K562 (cell line): ENCODE results near the gene PPL. TPM values are rescaled to one million over a fixed set of nuclear protein-coding genes. Genes with fewer than 3 reads are reported as not detected.

Experiments used
- BRF1 ChIP-seq: IDR thresholded peaks from 3 replicates; pipeline ENCODE4 v1.6.1; 2011; ENCODE audit warnings: borderline replicate concordance, mild to moderate bottlenecking; ENCODE audit not compliant: insufficient read length; ENCODE audit errors: extremely low read depth
- CHD7 ChIP-seq: fragments of 200-600 bp; sonication (generic); IDR thresholded peaks from one replicate; pipeline ENCODE4 v1.6.1; 2012; ENCODE audit warnings: mild to moderate bottlenecking, low read depth, low read length, inconsistent platforms
- E2F6 ChIP-seq, 2 experiments: IDR thresholded peaks; 2 replicates each; pipeline ENCODE4 v1.6.1; 2011; ENCODE audit warnings: borderline replicate concordance in 1 of 2, control low read depth in 1 of 2, low read depth in 1 of 2, low read length in 1 of 2, mild to moderate bottlenecking in 1 of 2, mixed read lengths in 1 of 2, moderate library complexity in 1 of 2; ENCODE audit not compliant: insufficient read depth in 1 of 2, insufficient read length in 1 of 2, poor library complexity in 1 of 2, severe bottlenecking in 1 of 2; ENCODE audit errors: extremely low read depth in 1 of 2
- ELF2 ChIP-seq: fragments of 250-450 bp; sonication (Bioruptor Pico); IDR thresholded peaks from 2 replicates; pipeline ENCODE4 v1.5.0; 2021; ENCODE audit warnings: mild to moderate bottlenecking
- GATAD2B ChIP-seq: fragments of 450-650 bp; IDR thresholded peaks from 2 replicates; pipeline ENCODE4 v1.6.1; 2017; ENCODE audit warnings: mild to moderate bottlenecking, borderline replicate concordance
- JUN ChIP-seq, 2 experiments: sonication (generic) in 1 of 2; formaldehyde crosslinking in 1 of 2; IDR thresholded peaks; 2 replicates each; pipeline versions ENCODE4 v1.6.1 to v1.8.0; 2012 to 2022; ENCODE audit warnings: borderline replicate concordance in 2 of 2, mild to moderate bottlenecking in 2 of 2, improper control_type of control experiment in 1 of 2, low read depth in 1 of 2, low read length in 1 of 2, missing genetic modification reagents in 1 of 2
- MEF2A ChIP-seq: IDR thresholded peaks from 2 replicates; pipeline ENCODE4 v1.6.1; 2011; ENCODE audit warnings: low read depth, mild to moderate bottlenecking, low read length, moderate library complexity; ENCODE audit not compliant: control insufficient read depth
- POLR2H ChIP-seq: IDR thresholded peaks from 2 replicates; pipeline ENCODE4 v1.6.1; 2016; ENCODE audit warnings: missing genetic modification characterization, low read depth, mild to moderate bottlenecking, control low read depth, missing compliant biosample characterization, moderate library complexity
- SAP30 ChIP-seq: fragments of 200-600 bp; sonication (generic); IDR thresholded peaks from 2 replicates; pipeline ENCODE4 v1.6.1; 2012; ENCODE audit warnings: borderline replicate concordance, low read depth, mild to moderate bottlenecking, moderate library complexity, low read length, control low read depth, inconsistent platforms; ENCODE audit not compliant: insufficient read depth, poor library complexity, severe bottlenecking
- SLC30A9 ChIP-seq: fragments of 250-450 bp; sonication (Bioruptor Pico); IDR thresholded peaks from 2 replicates; pipeline ENCODE4 v1.8.0; 2022; ENCODE audit warnings: mild to moderate bottlenecking, moderate library complexity
- polyA plus RNA-seq, 8 experiments: library from polyadenylated mRNA; depleted of rRNA in 4 of 8; stranded (reverse) in 5 of 8; unstranded in 3 of 8; fragments of >200 nt; fragmentation: Nextera tagmentation in 2 of 8; fragmentation: Illumina TruSeq in 1 of 8; extraction: Ambion mirVana in 2 of 8; extraction: Trizol in 1 of 8; gene quantifications; 2 replicates each; pipeline versions ENCODE4 v1.2.1 to v1.2.3, GENCODE V29; 2011 to 2014; ENCODE audit warnings: inconsistent platforms in 1 of 8, missing spikeins in 1 of 8
- total RNA-seq, 7 experiments: library from RNA; depleted of rRNA in 6 of 7; stranded (reverse); fragments of >200 nt in 6 of 7; fragmentation: Illumina TruSeq in 2 of 7; extraction: Trizol in 2 of 7; gene quantifications; 2 replicates each; pipeline versions ENCODE4 v1.2.1 to v1.2.3, GENCODE V29; 2011 to 2021; ENCODE audit warnings: low replicate concordance in 1 of 7
- TF ChIP-seq, protein P1 (sequence below): sonication (generic); formaldehyde crosslinking; IDR thresholded peaks from 2 replicates; pipeline ENCODE4 v1.8.0; 2022; ENCODE audit warnings: mild to moderate bottlenecking, missing genetic modification reagents

PPL gene
- total and polyA plus RNA-seq, 9 of the 15 experiments (the other 6 are each of a cell fraction or from before 2014, with no cell fraction given): 0.01 to 0.15 (median 0.07) TPM; not detected in 3

GRCh38 chr16:4846901-4847773 lies 89.8 kb downstream of the PPL start, which contains the start of the genes GLYR1 and UBN1 (continued):
- no peak for TF ChIP-seq CHD7
- TF ChIP-seq GATAD2B: peak; percentile 61
- TF ChIP-seq, protein P1, sequence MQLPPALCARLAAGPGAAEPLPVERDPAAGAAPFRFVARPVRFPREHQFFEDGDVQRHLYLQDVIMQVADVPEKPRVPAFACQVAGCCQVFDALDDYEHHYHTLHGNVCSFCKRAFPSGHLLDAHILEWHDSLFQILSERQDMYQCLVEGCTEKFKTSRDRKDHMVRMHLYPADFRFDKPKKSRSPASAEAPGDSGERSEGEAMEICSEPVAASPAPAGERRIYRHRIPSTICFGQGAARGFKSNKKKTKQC (CRISPR knock-in tag): no peak
- TF ChIP-seq BRF1: no peak
- no peak; the same call in 1 of the 2 replicates for TF ChIP-seq POLR2H (tag)
- TF ChIP-seq ELF2: 0 out of 2 replicates have a peak, but pooled peaks have one; percentile 33
- no peak for TF ChIP-seq SLC30A9 (CRISPR knock-in tag)
- TF ChIP-seq E2F6 (IDR thresholded peaks at IDR 0.05; ENCODE audit: borderline replicate concordance in 1 of 2, extremely low read depth in 1 of 2, insufficient read depth in 1 of 2, insufficient read length in 1 of 2, low read depth in 1 of 2, low read length in 1 of 2, poor library complexity in 1 of 2, severe bottlenecking in 1 of 2): peak; percentile 66 to 81
- no peak for TF ChIP-seq MEF2A
- TF ChIP-seq SAP30: peak; percentile 62
- TF ChIP-seq JUN (IDR thresholded peaks at IDR 0.05; ENCODE audit: borderline replicate concordance, low read depth, low read length): peak; percentile 79
- TF ChIP-seq JUN (CRISPR knock-in tag; IDR thresholded peaks at IDR 0.05; ENCODE audit: borderline replicate concordance): no peak
